ENCODE results near the gene EFCAB13.

DNA sequence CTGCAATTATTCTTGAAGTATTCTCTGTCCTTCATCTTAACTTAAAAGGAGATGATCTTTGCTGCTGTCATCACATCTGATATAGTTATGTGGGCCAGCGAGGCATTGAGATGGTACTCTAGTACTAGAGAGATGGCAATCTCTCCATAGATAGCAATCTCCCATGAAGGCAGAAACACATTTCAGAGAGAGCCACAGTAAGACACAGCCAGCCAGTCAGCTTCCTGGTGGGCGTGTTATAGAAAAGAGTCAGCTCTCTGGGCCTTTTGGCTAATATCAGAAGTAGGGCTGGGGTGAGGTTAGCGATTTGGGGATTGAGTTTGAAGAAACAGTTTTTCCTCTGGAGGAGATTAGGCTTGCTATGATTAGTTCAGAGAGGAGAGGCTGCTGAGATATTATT is 22.6 kb upstream of the EFCAB13 start:
- TF ChIP-seq, protein P1, sequence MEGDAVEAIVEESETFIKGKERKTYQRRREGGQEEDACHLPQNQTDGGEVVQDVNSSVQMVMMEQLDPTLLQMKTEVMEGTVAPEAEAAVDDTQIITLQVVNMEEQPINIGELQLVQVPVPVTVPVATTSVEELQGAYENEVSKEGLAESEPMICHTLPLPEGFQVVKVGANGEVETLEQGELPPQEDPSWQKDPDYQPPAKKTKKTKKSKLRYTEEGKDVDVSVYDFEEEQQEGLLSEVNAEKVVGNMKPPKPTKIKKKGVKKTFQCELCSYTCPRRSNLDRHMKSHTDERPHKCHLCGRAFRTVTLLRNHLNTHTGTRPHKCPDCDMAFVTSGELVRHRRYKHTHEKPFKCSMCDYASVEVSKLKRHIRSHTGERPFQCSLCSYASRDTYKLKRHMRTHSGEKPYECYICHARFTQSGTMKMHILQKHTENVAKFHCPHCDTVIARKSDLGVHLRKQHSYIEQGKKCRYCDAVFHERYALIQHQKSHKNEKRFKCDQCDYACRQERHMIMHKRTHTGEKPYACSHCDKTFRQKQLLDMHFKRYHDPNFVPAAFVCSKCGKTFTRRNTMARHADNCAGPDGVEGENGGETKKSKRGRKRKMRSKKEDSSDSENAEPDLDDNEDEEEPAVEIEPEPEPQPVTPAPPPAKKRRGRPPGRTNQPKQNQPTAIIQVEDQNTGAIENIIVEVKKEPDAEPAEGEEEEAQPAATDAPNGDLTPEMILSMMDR (conservative IDR thresholded peaks at IDR 0.05 in 1 of 2, IDR thresholded peaks at IDR 0.05 in 1 of 2; ENCODE audit: extremely low read depth in 1 of 2, insufficient read depth in 1 of 2, low read depth in 1 of 2, low read length in 2 of 2), result no peak
- TF ChIP-seq EZH2 (IDR thresholded peaks at IDR 0.05; ENCODE audit: borderline replicate concordance, low read length), result no peak

Data from mammary epithelial cell (primary cell).